ENCODE results near the gene PPCS. TPM values are rescaled to one million over a fixed set of nuclear protein-coding genes. Genes with fewer than 3 reads are reported as not detected.

Gene PPCS
- total and polyA plus RNA-seq, 9 of the 15 experiments (the other 6 are each of a cell fraction or from before 2014, with no cell fraction given): 7.9 to 34.6 (median 14.8) TPM

- TF ChIP-seq HMBOX1 (IDR thresholded peaks at IDR 0.05): no peak
- no peak for TF ChIP-seq MEF2A (IDR thresholded peaks at IDR 0.05; ENCODE audit: control insufficient read depth, low read depth, low read length)
- peak; percentile 94 for TF ChIP-seq POLR2G (IDR thresholded peaks at IDR 0.05; ENCODE audit: low read depth, low read length)
- no peak for TF ChIP-seq FOXM1 (IDR thresholded peaks at IDR 0.05; ENCODE audit: low read depth)
- no peak for TF ChIP-seq FOXM1 (CRISPR knock-in tag; IDR thresholded peaks at IDR 0.05; ENCODE audit: low read depth)
- peak; percentile 49 for TF ChIP-seq CCNT2 (IDR thresholded peaks at IDR 0.05; ENCODE audit: borderline replicate concordance, extremely low read depth, insufficient read length, low read depth, low read length)
- no peak; the same call in 1 of the 2 replicates for TF ChIP-seq ILF3 (IDR thresholded peaks at IDR 0.05; ENCODE audit: borderline replicate concordance)
- TF ChIP-seq CREB5 (CRISPR knock-in tag; IDR thresholded peaks at IDR 0.05): no peak
- no peak for TF ChIP-seq TRIM24 (IDR thresholded peaks at IDR 0.05)
- peak; percentile 65 for TF ChIP-seq TAF1 (IDR thresholded peaks at IDR 0.05; ENCODE audit: control insufficient read depth, extremely low read depth, insufficient read depth, low read length, severe bottlenecking)
- no peak for TF ChIP-seq ILK (tag; IDR thresholded peaks at IDR 0.05; ENCODE audit: borderline replicate concordance, low read depth)
- no peak for TF ChIP-seq MECOM (CRISPR knock-in tag; IDR thresholded peaks at IDR 0.05)
- 0 out of 2 replicates have a peak, but pooled peaks have one; percentile 86 for TF ChIP-seq ZFX (CRISPR knock-in tag; IDR thresholded peaks at IDR 0.05)
- 0 out of 2 replicates have a peak, but pooled peaks have one; percentile 65 for TF ChIP-seq NFRKB (IDR thresholded peaks at IDR 0.05; ENCODE audit: low read depth)
- TF ChIP-seq CEBPZ (IDR thresholded peaks at IDR 0.05; ENCODE audit: borderline replicate concordance, low read depth, low read length): no peak
- TF ChIP-seq NCOA2 (IDR thresholded peaks at IDR 0.05; ENCODE audit: partially characterized antibody in 2 of 2): no peak
- no peak for TF ChIP-seq SMAD3 (CRISPR knock-in tag; conservative IDR thresholded peaks at IDR 0.05)
- TF ChIP-seq ZNF395 (CRISPR knock-in tag; IDR thresholded peaks at IDR 0.05): peak; percentile 66; the same call in 1 of the 2 replicates
- peak; percentile 49; the same call in 1 of the 2 replicates for TF ChIP-seq USF1 (CRISPR knock-in tag; IDR thresholded peaks at IDR 0.05)
Observed at GRCh38 chr1:42456010-42456753, at the start of gene PPCS, which contains the start of gene ZMYND12 (continued).

Measured in K562 (cell line).